Calu3 (cell line): ENCODE results near the gene TM7SF3. TPM values are rescaled to one million over a fixed set of nuclear protein-coding genes. Genes with fewer than 3 reads are reported as not detected.

Experiments used
- BruUV-seq: library from RNA; stranded (reverse); fragments of 400-500 nt; replicated peaks from 2 replicates; lab custom pipeline; 2021; lab: Mats Ljungman, UMichigan
- CTCF ChIA-PET: fragments of 300-600 bp; sonication (Branson Sonifier 250); formaldehyde crosslinking; loops from one replicate; lab custom pipeline; 2022; ENCODE audit warnings: antibody characterized with exemption; lab: Charles Lee
- DNase-seq: peaks from one replicate; pipeline ENCODE4 v3.0.0; 2022
- H3K27ac Mint-ChIP-seq: one replicate; pipeline ENCODE4 v1.8.0; 2022; ENCODE audit warnings: mixed read lengths; ENCODE audit not compliant: unreplicated experiment
- H3K27me3 Mint-ChIP-seq: one replicate; pipeline ENCODE4 v1.8.0; 2022; ENCODE audit warnings: mixed read lengths; ENCODE audit not compliant: unreplicated experiment
- H3K36me3 Mint-ChIP-seq: one replicate; pipeline ENCODE4 v1.8.0; 2022; ENCODE audit warnings: mild to moderate bottlenecking, moderate library complexity, mixed read lengths; ENCODE audit not compliant: insufficient read depth, unreplicated experiment
- H3K4me1 Mint-ChIP-seq: one replicate; pipeline ENCODE4 v1.8.0; 2022; ENCODE audit warnings: mild to moderate bottlenecking, low read depth, mixed read lengths; ENCODE audit not compliant: unreplicated experiment
- H3K4me3 Mint-ChIP-seq: one replicate; pipeline ENCODE4 v1.8.0; 2022; ENCODE audit warnings: mild to moderate bottlenecking, low read depth, moderate library complexity, mixed read lengths; ENCODE audit not compliant: unreplicated experiment
- H3K9me3 Mint-ChIP-seq: one replicate; pipeline ENCODE4 v1.8.0; 2022; ENCODE audit warnings: low read depth, mixed read lengths; ENCODE audit not compliant: unreplicated experiment
- intact Hi-C: fragments of 100-400 bp; cut with micrococcal nuclease; formaldehyde crosslinking; loops from one replicate; pipeline ENCODE4 v1.10.0; 2022; ENCODE audit not compliant: unreplicated experiment
- total RNA-seq: library from RNA; stranded (reverse); gene quantifications from 2 replicates; pipeline ENCODE4 v1.2.3, GENCODE V29; 2022
- TF ChIP-seq, protein P1 (sequence below): fragments of 200-600 bp; IDR thresholded peaks from one replicate; pipeline ENCODE4 v1.8.0; 2022; ENCODE audit warnings: antibody characterized with exemption; ENCODE audit not compliant: unreplicated experiment

TM7SF3 gene
- total RNA-seq, 1 experiment from 2014 or later, result 70.0 TPM

DNA sequence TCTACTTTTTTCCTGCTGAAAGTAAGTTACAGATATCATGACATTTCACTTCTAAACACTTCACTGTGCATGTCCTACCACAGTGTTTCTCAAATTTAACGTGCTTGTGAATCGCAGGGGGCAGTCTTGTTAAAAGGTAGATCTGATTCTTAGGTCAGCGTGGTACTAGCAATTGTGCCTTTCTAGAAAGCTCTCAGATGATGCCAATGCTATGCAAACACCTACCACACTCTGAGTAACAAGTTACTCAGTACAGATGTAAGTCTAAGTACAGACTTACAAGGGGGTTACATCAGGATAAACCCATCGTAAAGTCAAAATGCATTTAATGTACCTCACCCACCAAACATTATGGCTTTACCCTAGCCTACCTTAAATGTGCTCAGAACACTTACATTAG lies 22.4 kb downstream of the TM7SF3 start:
- Mint-ChIP-seq H3K9me3 (no peaks in the 10 kb centered on the region), H3K4me1 (no peaks in the 10 kb centered on the region), H3K4me3 (no peak overlapping the region), H3K36me3 (peaks cover 3% of the 10 kb centered on the region), H3K27me3 (no peaks in the 10 kb centered on the region), H3K27ac (no peak overlapping the region)
- intact Hi-C loops, result no loop called here
- TF ChIP-seq, protein P1, sequence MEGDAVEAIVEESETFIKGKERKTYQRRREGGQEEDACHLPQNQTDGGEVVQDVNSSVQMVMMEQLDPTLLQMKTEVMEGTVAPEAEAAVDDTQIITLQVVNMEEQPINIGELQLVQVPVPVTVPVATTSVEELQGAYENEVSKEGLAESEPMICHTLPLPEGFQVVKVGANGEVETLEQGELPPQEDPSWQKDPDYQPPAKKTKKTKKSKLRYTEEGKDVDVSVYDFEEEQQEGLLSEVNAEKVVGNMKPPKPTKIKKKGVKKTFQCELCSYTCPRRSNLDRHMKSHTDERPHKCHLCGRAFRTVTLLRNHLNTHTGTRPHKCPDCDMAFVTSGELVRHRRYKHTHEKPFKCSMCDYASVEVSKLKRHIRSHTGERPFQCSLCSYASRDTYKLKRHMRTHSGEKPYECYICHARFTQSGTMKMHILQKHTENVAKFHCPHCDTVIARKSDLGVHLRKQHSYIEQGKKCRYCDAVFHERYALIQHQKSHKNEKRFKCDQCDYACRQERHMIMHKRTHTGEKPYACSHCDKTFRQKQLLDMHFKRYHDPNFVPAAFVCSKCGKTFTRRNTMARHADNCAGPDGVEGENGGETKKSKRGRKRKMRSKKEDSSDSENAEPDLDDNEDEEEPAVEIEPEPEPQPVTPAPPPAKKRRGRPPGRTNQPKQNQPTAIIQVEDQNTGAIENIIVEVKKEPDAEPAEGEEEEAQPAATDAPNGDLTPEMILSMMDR, result no peak
- CTCF ChIA-PET, result no interaction called here
- no TSS peak for BruUV-seq
- no peak for DNase-seq

- Mint-ChIP-seq H3K27ac (no peak overlapping the region), H3K27me3 (no peaks in the 10 kb centered on the region), H3K4me3 (no peak overlapping the region), H3K9me3 (no peaks in the 10 kb centered on the region), H3K36me3 (peaks cover 10% of the 10 kb centered on the region), H3K4me1 (no peaks in the 10 kb centered on the region)
- CTCF ChIA-PET, result no interaction called here
- BruUV-seq, result no TSS peak
- TF ChIP-seq, protein P1, result no peak
- no peak for DNase-seq
- intact Hi-C loops, result no loop called here
Observed at GRCh38 chr12:26989873-26990272, 24.3 kb downstream of the TM7SF3 start.

- Mint-ChIP-seq H3K27ac (no peak overlapping the region), H3K27me3 (no peaks in the 10 kb centered on the region), H3K36me3 (peaks cover 10% of the 10 kb centered on the region), H3K9me3 (no peaks in the 10 kb centered on the region), H3K4me3 (no peak overlapping the region), H3K4me1 (no peaks in the 10 kb centered on the region)
- no TSS peak for BruUV-seq
- no peak for DNase-seq
- TF ChIP-seq, protein P1, result no peak
- intact Hi-C loops, result no loop called here
- CTCF ChIA-PET, result no interaction called here
Observed at GRCh38 chr12:26988703-26989102, 25.5 kb downstream of the TM7SF3 start.

- intact Hi-C loops, result no loop called here
- Mint-ChIP-seq H3K9me3 (no peaks in the 10 kb centered on the region), H3K27me3 (no peaks in the 10 kb centered on the region), H3K4me3 (no peak overlapping the region), H3K27ac (no peak overlapping the region), H3K4me1 (no peaks in the 10 kb centered on the region), H3K36me3 (peaks cover 10% of the 10 kb centered on the region)
- CTCF ChIA-PET, result no interaction called here
- BruUV-seq, result no TSS peak
- TF ChIP-seq, protein P1, result no peak
- no peak for DNase-seq
Observed at GRCh38 chr12:26987634-26988424, 26.4 kb downstream of the TM7SF3 start.
